PFSK-1 (cell line): ENCODE data around the gene CORIN.

Experiments used
- FOXP2 ChIP-seq: optimal IDR thresholded peaks from 2 replicates; pipeline ENCODE3; 2011; ENCODE audit warnings: borderline replicate concordance, control low read depth, inconsistent platforms; ENCODE audit not compliant: insufficient read depth; ENCODE audit errors: extremely low read length, extremely low read depth
- POLR2AphosphoS5 ChIP-seq: IDR thresholded peaks from 2 replicates; pipeline ENCODE4 v1.6.1; 2012; ENCODE audit warnings: low read depth, mild to moderate bottlenecking, control low read depth, low read length, moderate library complexity
- REST ChIP-seq, 2 experiments: IDR thresholded peaks; 2 replicates each; pipeline versions ENCODE4 v1.6.1 to v1.8.0; 2011 to 2012; ENCODE audit warnings: low read depth in 2 of 2, low read length in 2 of 2, control low read depth in 1 of 2, inconsistent platforms in 1 of 2, mild to moderate bottlenecking in 1 of 2, moderate library complexity in 1 of 2; ENCODE audit not compliant: insufficient read depth in 1 of 2
- SIN3A ChIP-seq: IDR thresholded peaks from 2 replicates; pipeline ENCODE4 v1.6.1; 2012; ENCODE audit warnings: mild to moderate bottlenecking, low read length, moderate library complexity, borderline replicate concordance; ENCODE audit not compliant: insufficient read depth
- TAF1 ChIP-seq: IDR thresholded peaks from 2 replicates; pipeline ENCODE4 v1.6.1; 2012; ENCODE audit warnings: low read length, control low read depth, borderline replicate concordance; ENCODE audit not compliant: insufficient read depth

Gene CORIN

GRCh38 chr4:47762376-47763266 is 75.2 kb downstream of the CORIN start:
- TF ChIP-seq POLR2AphosphoS5 (no peak), FOXP2 (no peak), SIN3A (no peak), REST (IDR thresholded peaks at IDR 0.05; ENCODE audit: insufficient read depth in 1 of 2, low read depth in 2 of 2, low read length in 2 of 2) (no peak), TAF1 (no peak)

- TF ChIP-seq FOXP2 (no peak), POLR2AphosphoS5 (no peak), REST (IDR thresholded peaks at IDR 0.05; ENCODE audit: insufficient read depth in 1 of 2, low read depth in 2 of 2, low read length in 2 of 2) (no peak), SIN3A (no peak), TAF1 (no peak)
Observed at GRCh38 chr4:47752214-47752613, 85.7 kb downstream of the CORIN start.

GRCh38 chr4:47750788-47751187 is 87.1 kb downstream of the CORIN start:
- no peak for TF ChIP-seq FOXP2
- TF ChIP-seq SIN3A: no peak
- TF ChIP-seq POLR2AphosphoS5: no peak
- no peak for TF ChIP-seq TAF1
- no peak for TF ChIP-seq REST (IDR thresholded peaks at IDR 0.05; ENCODE audit: insufficient read depth in 1 of 2, low read depth in 2 of 2, low read length in 2 of 2)

- no peak for TF ChIP-seq TAF1
- TF ChIP-seq REST (IDR thresholded peaks at IDR 0.05; ENCODE audit: insufficient read depth in 1 of 2, low read depth in 2 of 2, low read length in 2 of 2): no peak
- no peak for TF ChIP-seq SIN3A
- TF ChIP-seq POLR2AphosphoS5: no peak
- no peak for TF ChIP-seq FOXP2
Observed at GRCh38 chr4:47749858-47750257, 88.0 kb downstream of the CORIN start.

- TF ChIP-seq POLR2AphosphoS5 (no peak), SIN3A (no peak), FOXP2 (no peak), REST (IDR thresholded peaks at IDR 0.05; ENCODE audit: insufficient read depth in 1 of 2, low read depth in 2 of 2, low read length in 2 of 2) (no peak), TAF1 (no peak)
Observed at GRCh38 chr4:47749060-47749459, 88.8 kb downstream of the CORIN start.
